Measurements from ENCODE around the gene KDM6A.

DNA sequence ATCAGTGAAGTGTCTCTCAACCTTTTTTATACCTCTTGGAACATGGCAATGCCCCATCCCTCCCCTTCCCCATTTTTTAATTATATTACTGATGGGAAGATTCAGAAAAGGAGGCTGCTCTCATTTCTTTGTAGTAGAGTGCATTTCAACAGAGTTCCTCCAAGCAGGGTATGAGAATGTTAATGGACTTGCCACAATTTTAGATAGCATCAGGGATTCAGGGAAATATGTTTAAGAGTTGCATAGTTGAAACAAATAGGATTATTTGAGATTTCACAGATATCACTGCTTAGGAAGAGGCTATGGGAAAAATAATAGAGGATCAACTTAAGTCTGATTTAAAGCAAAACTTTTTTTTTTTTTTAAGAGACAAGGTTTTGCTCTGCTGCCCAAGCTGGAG is 281.5 kb downstream of the KDM6A start:
- TF ChIP-seq, protein P1, sequence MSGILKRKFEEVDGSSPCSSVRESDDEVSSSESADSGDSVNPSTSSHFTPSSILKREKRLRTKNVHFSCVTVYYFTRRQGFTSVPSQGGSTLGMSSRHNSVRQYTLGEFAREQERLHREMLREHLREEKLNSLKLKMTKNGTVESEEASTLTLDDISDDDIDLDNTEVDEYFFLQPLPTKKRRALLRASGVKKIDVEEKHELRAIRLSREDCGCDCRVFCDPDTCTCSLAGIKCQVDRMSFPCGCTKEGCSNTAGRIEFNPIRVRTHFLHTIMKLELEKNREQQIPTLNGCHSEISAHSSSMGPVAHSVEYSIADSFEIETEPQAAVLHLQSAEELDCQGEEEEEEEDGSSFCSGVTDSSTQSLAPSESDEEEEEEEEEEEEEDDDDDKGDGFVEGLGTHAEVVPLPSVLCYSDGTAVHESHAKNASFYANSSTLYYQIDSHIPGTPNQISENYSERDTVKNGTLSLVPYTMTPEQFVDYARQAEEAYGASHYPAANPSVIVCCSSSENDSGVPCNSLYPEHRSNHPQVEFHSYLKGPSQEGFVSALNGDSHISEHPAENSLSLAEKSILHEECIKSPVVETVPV (CRISPR knock-in tag; IDR thresholded peaks at IDR 0.05), result no peak
- TF ChIP-seq, protein P2, sequence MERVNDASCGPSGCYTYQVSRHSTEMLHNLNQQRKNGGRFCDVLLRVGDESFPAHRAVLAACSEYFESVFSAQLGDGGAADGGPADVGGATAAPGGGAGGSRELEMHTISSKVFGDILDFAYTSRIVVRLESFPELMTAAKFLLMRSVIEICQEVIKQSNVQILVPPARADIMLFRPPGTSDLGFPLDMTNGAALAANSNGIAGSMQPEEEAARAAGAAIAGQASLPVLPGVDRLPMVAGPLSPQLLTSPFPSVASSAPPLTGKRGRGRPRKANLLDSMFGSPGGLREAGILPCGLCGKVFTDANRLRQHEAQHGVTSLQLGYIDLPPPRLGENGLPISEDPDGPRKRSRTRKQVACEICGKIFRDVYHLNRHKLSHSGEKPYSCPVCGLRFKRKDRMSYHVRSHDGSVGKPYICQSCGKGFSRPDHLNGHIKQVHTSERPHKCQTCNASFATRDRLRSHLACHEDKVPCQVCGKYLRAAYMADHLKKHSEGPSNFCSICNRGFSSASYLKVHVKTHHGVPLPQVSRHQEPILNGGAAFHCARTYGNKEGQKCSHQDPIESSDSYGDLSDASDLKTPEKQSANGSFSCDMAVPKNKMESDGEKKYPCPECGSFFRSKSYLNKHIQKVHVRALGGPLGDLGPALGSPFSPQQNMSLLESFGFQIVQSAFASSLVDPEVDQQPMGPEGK (CRISPR knock-in tag; IDR thresholded peaks at IDR 0.05; ENCODE audit: borderline replicate concordance), result no peak
- TF ChIP-seq ZNF8 (CRISPR knock-in tag; IDR thresholded peaks at IDR 0.05), result peak; percentile 45; the same call in 1 of the 2 replicates
- TF ChIP-seq PPARA (CRISPR knock-in tag; IDR thresholded peaks at IDR 0.05; ENCODE audit: borderline replicate concordance), result no peak
- no peak for TF ChIP-seq ZNF565 (CRISPR knock-in tag; conservative IDR thresholded peaks at IDR 0.05; ENCODE audit: low read depth)
- no peak for TF ChIP-seq BACH2 (CRISPR knock-in tag; IDR thresholded peaks at IDR 0.05; ENCODE audit: borderline replicate concordance)
- no peak for TF ChIP-seq POU6F1 (CRISPR knock-in tag; IDR thresholded peaks at IDR 0.05; ENCODE audit: borderline replicate concordance, low read depth)
- no peak for TF ChIP-seq ZFP3 (CRISPR knock-in tag; IDR thresholded peaks at IDR 0.05)
- TF ChIP-seq TOX (CRISPR knock-in tag; IDR thresholded peaks at IDR 0.05; ENCODE audit: borderline replicate concordance), result no peak
- no peak for TF ChIP-seq ARNTL (CRISPR knock-in tag; IDR thresholded peaks at IDR 0.05; ENCODE audit: borderline replicate concordance, low read depth)

Measured in SK-N-SH treated with all-trans-retinoic acid at 6 μM for 48 hours (cell line).